GM19240 (cell line): ENCODE results near the gene MAST4.

Experiments
- DNase-seq: peaks from one replicate; pipeline ENCODE4 v3.0.0; 2011; ENCODE audit warnings: low spot score; ENCODE audit not compliant: insufficient read length

The MAST4 gene

GRCh38 chr5:66949066-66949465 lies 352.9 kb downstream of the MAST4 start:
- no peak for DNase-seq

DNA sequence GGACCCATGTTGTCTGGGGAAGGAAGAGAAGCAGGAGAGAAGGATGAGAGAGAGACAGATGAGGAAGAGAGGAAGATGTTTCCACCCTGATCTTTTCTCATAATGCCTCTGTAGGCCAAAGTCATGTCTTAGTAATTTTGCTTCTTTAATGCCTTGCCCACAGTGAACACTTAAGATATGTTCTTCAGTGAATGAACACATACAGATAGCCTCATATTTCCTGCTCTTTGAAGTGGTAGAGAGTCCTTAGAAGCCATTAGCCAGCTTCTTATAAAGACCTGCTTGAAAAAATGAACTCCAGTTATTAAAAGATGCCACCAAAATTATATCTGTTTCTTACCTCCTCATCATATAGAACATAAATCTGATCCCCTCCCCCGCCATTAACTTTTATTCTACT lies 356.0 kb downstream of the MAST4 start:
- no peak for DNase-seq

DNA sequence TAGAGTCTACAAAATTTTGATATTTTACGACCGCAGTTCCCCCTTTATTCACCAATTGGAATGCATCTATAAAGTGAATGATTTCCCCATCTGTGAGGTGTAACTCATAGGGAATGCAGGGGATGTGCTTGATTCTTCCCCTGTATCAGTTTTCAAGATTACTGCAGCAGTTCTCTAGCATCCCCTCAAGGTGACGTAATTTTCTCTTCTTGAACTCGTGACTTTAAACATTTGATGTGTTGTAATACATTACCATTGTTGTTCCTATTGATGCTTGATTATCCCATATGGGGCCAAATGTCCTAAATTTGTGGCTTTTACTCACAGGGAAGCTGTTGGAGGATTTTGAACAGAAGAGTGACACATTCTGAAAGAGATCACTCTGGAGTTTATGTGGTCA lies 360.2 kb downstream of the MAST4 start:
- no peak for DNase-seq

DNA sequence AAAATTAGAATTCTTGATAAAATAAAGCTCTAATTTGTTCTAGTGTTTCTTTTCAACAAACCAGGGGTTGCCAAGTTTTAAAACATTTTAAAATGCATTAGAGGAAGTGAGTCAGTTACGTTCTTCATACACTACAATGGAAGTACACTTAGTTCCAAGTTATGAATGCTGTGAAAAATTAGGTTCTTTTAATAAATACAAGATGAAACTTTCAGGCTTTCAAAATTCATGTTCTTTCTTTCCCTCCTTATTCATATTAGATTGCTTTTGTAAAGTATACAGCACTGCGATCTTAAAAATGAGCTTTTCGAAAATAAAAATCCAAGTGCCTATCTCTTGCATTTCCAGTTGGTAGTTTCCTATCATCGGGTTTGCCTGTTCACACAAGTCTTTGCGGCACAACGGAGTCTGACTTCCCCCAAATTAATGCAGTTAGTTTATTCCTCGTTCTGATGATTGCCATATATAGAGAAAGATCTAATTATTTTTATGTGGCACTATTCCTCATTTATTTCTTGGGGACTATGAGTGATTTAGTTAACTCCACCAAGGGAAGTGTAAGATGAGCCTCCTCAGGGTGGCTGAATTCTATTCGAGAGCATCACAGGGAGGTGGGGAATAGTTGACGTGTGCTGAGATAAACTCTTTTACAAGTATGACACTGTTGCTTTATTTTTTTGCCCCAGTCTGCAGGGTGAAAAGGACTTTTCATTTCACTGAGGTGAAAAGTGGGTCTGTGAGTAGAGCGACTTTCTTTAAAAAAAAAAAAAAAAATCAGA lies 362.2 kb downstream of the MAST4 start:
- DNase-seq: no peak

GRCh38 chr5:66958980-66959641 lies 362.9 kb downstream of the MAST4 start:
- DNase-seq: no peak

DNA sequence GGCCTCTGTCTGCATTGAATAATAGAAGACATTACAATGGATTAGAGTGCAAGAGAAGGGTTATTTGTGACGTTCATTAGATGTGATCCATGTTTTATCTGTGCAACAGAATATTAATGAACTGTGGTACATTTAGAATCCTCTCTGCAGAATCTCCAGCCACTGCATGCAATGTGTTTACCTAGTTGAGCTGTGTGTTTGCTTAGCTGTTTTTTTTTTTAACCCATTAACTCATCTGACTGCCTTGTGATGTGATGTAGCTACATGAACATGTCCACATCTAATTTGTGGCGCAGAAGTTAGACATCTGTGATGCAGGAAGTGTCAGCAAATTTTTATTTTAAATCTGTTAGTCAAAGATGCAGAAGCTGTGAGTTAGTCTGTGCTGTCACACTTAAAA lies 363.5 kb downstream of the MAST4 start:
- no peak for DNase-seq

- no peak for DNase-seq
These were observed 364.4 kb downstream of the MAST4 start for GRCh38 chr5:66960369-66961137.

- DNase-seq: no peak
These were observed 367.4 kb downstream of the MAST4 start for GRCh38 chr5:66963559-66963971.

- no peak for DNase-seq
These were observed 370.2 kb downstream of the MAST4 start for GRCh38 chr5:66966439-66966838.

DNA sequence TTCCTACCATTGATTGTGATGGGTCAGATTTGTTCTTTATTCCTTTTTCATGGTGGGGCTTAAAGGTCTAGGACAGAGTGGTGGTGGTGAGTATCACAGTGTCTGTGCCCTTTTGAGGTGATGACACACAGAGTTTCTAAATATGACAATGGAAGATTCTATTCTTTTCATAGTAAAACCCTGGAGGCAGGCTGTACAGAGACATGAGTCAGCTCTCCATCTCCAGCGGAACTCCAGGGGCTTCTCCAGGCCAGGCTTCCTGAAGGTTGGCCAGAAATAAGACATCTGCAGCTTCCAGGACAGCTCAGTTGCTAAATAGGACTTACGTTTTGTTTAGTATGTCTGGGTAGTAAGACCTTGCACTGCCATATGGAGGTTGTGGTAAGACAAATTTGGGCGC lies 370.9 kb downstream of the MAST4 start:
- DNase-seq: no peak

DNA sequence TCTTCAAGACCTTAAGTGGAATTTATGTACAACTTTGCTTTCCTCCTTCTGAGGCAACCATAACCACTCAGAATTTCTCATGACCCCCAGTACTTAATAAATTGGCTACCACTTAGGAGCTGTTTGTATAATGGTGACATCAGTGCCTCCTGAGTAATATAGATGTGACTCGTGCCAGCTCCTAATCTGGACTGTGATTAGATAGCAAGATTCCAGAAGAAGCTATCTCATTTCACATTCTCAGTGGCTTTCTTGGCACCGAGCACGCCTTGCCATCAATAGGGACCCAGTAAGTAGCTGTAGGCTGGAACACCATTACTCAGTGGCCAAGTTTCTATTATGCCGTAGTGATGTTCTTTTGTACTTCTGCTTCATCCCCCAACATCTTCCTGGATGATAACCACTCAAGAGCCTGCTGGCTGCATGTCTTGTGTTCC lies 371.7 kb downstream of the MAST4 start:
- DNase-seq: no peak

- no peak for DNase-seq
These were observed 373.3 kb downstream of the MAST4 start for GRCh38 chr5:66969484-66969883.

DNA sequence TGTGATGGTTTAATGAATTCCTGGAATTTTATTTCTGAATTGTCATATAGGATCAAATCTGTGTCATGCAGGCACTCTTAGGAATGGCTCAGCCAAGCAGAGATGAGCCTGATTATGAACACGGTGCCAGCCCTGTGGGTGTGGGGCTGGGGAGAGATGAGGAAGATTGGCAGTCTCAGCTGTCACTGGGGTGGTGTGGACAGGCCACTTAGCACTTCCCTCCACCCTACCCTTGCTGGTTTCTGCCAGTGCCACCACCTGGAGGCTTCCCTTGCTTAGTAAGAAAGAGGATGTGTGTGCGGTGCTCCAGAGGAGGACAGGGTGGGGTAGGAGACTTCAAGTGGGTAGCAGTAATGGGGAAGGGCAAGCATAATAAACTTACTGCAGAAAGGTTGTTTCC lies 373.8 kb downstream of the MAST4 start:
- no peak for DNase-seq

DNA sequence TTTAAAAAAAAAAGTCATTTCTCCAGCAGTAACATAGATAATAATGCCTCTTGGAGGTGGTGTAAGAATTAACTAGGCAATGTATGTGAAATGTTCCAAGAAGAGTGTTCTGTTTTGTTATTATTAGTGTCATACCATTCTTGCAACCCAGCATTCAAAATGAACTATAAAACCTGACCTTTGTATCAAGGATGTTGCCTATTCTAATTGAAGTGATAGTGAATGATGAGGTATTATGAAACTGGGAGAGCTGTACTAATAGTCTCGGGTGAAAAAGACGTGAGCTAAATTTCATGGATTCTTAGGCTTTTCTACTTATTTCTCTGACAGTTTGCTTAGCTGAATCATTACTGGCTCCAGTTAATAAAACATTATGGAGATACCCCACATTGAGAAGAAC lies 375.8 kb downstream of the MAST4 start:
- DNase-seq: no peak

DNA sequence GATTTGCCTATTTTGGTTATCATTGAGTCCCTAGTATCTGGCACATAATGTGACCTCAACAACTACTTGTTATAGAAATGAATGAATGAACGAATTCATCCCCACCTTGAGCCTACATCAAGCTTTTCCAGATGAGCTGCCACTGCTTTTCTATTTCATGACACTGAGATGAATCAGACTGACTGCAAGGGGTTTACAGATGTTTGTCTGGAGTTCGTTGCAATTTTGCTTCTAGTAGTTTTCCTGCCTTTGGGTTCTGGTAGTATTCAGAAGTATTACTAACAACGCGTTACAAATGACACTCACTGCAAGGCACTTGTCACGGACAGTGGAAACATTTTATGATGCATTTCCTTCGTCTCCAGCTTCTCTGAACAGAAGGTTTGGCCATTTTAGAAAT lies 378.1 kb downstream of the MAST4 start:
- DNase-seq: no peak

DNA sequence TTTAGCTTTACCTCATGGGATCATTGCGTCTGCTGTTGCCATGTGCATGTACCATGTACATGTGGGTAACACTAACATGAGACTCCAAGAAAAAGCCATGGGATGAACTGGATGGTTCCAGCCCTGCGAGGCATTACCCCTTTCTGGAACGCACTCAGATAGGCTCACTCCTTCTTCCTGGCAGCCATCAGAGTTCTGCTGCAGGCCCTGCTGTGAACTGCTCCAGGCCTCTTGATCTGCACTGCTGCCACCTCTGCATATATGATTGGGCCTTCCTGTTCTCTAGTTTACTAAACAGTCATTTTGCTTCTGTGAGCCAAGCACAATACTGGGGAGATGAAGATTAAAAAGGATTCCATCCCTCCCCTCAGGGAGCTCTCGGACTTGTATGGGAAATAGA lies 379.9 kb downstream of the MAST4 start:
- DNase-seq: no peak

GRCh38 chr5:66979738-66980137 lies 383.5 kb downstream of the MAST4 start:
- no peak for DNase-seq

GRCh38 chr5:66981266-66982055 lies 385.3 kb downstream of the MAST4 start:
- DNase-seq: no peak

GRCh38 chr5:66982056-66982387 lies 385.8 kb downstream of the MAST4 start:
- DNase-seq: no peak

DNA sequence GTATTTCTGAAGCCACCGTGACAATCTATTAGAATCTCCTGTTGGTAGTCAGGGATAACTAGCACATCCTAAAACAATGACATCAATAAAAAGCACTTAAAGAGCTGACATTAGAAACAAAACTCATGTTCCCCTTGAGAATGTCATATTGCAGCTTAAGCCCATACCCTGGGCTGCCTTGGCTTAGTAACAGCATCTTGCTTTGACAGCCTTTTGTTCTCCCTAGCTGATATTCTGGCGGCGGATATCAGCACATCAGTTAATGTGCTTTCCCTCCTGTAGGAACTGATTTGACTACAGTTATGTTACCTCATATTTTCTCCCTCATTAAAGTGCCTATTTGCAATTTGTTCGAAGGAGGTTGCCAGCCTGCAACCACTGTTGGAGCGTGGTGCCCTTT lies 386.3 kb downstream of the MAST4 start:
- no peak for DNase-seq

DNA sequence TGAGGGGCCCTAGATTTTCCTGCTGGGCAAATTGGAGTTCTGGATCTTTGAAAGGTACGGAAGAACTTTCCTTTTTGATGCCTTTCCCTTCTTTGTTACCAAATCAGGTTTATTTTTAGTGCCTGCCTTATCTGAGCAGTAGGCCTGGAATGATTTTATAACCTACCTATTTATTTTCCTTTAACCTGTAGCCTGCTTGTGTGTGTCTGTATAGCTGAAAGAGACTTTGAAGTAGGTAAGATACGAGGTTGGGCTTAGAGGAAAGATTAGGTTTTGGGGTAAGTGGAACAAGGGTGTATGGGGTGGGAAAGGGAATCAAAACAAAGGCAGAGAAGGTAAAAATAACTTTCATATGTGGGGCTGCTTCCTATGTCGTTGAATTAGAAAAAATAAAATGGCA lies 389.2 kb downstream of the MAST4 start:
- DNase-seq: no peak

- DNase-seq: no peak
These were observed 389.8 kb downstream of the MAST4 start for GRCh38 chr5:66986009-66986408.
